Measurements from ENCODE around the gene TMEM271.

The TMEM271 gene

GRCh38 chr4:531721-532565, 44.2 kb downstream of the TMEM271 start:
- DNase-seq: no peak

DNA sequence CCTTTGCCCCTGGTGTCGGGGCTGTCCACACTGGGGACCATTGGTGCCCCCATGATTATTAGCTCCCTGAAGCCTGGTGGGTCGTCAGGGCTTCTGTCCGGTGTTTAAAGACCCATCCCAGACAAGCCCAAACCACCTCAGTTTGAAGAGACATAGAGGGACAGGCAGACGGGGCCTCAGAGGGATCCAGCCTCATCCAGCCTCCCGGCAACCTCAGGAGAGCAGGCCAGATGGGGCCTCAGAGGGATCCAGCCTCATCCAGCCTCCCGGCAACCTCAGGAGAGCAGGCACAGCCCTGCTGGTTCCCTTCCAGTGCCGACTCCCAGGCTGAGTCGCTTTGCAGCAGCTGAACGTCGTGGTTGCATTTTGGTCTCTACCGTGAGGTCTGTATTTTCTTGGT, 45.0 kb downstream of the TMEM271 start:
- DNase-seq: no peak

- no peak for DNase-seq
Observed at GRCh38 chr4:530017-530781, 45.9 kb downstream of the TMEM271 start.

DNA sequence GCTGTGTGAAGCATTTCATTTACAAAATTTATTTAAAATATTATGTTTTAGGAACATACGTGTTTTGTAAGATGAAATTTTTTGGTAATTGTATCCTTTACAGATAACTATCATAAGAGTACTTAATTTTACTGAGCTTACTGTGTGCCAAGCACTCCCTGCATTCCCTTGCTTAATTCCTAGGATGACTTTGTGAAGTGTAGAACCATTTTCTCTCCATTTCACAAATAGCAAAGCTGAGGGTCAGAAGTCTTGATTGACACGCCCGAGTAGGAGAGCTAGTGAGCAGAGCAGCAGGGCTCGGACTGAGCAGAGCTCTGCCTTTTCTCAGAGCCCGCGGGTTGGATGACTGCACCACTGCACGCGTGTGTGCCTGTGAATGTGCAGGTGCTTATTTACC, 46.5 kb downstream of the TMEM271 start:
- no peak for DNase-seq

- no peak for DNase-seq
Observed at GRCh38 chr4:528835-529234, 47.3 kb downstream of the TMEM271 start.

GRCh38 chr4:528296-528695, 47.8 kb downstream of the TMEM271 start:
- DNase-seq: no peak

- no peak for DNase-seq
Observed at GRCh38 chr4:526971-527460, 49.1 kb downstream of the TMEM271 start.

- DNase-seq: no peak
Observed at GRCh38 chr4:526189-526909, 49.7 kb downstream of the TMEM271 start.

DNA sequence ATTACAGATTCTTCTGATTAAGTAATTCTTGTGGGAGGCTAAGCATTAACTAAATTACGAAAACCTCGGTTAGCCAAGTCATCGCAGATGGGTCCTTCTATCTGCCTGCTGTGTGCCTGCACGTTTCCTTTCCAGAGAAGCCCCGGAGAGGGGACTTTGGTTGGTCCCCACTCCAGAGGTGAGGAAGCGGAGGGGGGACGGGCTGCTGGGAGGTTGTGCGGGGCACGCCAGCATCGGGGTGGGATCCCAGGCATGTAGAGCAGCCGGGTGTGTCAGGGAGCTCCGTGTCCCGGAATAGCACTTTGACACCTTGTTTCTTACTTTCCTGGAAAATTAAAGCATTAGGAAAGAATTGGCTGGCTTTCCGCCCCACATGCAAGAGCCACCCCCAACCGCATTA, 50.4 kb downstream of the TMEM271 start:
- no peak for DNase-seq

- DNase-seq: no peak
Observed at GRCh38 chr4:524196-524595, 51.9 kb downstream of the TMEM271 start.

Measured in DMS53 (cell line).